Thyroid gland (tissue), 4 donors: ENCODE results near the gene KIF2B.

Experiments used
- POLR2A ChIP-seq, 2 donors: fragments of 450-650 bp; IDR thresholded peaks; one replicate each; pipeline ENCODE4 v1.6.1; 2017; ENCODE audit warnings: antibody characterized with exemption in 2 of 2, mild to moderate bottlenecking in 2 of 2, moderate library complexity in 1 of 2
- TF ChIP-seq, protein P1 (sequence below), 6 experiments: fragments of 200-600 bp in 3 of 6; fragments of 450-650 bp in 3 of 6; sonication (generic) in 3 of 6; IDR thresholded peaks; one replicate each; pipeline ENCODE4 v1.5.1; 2016 to 2019; ENCODE audit warnings: antibody characterized with exemption in 6 of 6, mild to moderate bottlenecking in 2 of 6, inconsistent platforms in 1 of 6, moderate library complexity in 1 of 6

DNA sequence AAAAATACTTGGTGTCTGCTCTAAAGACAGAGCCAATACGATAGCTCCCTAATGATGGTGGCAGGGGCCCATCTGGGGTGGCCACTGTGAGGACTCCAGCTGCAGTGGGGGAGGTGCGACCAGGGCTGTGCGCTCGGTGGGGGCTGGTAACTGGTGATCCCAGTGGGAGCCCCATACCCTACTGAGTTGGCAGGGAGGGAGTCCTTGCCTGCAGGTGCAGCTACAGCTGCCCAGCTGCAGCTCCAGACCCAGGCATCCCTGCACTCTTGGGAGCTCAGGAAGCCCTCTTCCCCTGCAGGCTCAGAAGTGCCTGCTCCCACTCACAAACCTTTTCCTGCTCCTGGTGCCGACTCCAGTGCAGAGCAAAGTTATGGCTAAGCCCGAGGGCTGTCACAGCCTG, 31.2 kb upstream of the KIF2B start:
- TF ChIP-seq, protein P1, sequence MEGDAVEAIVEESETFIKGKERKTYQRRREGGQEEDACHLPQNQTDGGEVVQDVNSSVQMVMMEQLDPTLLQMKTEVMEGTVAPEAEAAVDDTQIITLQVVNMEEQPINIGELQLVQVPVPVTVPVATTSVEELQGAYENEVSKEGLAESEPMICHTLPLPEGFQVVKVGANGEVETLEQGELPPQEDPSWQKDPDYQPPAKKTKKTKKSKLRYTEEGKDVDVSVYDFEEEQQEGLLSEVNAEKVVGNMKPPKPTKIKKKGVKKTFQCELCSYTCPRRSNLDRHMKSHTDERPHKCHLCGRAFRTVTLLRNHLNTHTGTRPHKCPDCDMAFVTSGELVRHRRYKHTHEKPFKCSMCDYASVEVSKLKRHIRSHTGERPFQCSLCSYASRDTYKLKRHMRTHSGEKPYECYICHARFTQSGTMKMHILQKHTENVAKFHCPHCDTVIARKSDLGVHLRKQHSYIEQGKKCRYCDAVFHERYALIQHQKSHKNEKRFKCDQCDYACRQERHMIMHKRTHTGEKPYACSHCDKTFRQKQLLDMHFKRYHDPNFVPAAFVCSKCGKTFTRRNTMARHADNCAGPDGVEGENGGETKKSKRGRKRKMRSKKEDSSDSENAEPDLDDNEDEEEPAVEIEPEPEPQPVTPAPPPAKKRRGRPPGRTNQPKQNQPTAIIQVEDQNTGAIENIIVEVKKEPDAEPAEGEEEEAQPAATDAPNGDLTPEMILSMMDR (IDR thresholded peaks at IDR 0.05): no peak
- TF ChIP-seq POLR2A (IDR thresholded peaks at IDR 0.05): no peak
